B cell (primary cell): Measurements from ENCODE around the gene SSR1. TPM values are rescaled to one million over a fixed set of nuclear protein-coding genes. Genes with fewer than 3 reads are reported as not detected.

Source experiments
- ATAC-seq: fragments of 200-7000 bp; cut with Tn5 transposase; one replicate; pipeline ENCODE4 v1.10.0; 2021; ENCODE audit warnings: low read depth, mild to moderate bottlenecking, moderate number of reproducible peaks, moderate library complexity
- CTCF ChIA-PET: fragments of 350-600 bp; sonication (Branson Sonifier 250); formaldehyde crosslinking; loops from one replicate; lab custom pipeline; 2021; ENCODE audit warnings: antibody characterized with exemption, inconsistent platforms; lab: Charles Lee
- POLR2A ChIA-PET: fragments of 350-600 bp; sonication (Branson Sonifier 250); formaldehyde crosslinking; loops from one replicate; lab custom pipeline; 2021; ENCODE audit warnings: antibody characterized with exemption; lab: Charles Lee
- DNase-seq: peaks from one replicate; pipeline ENCODE4 v3.0.0; 2013
- H2AFZ ChIP-seq: 2 replicates; pipeline ENCODE4 v1.6.1; 2012; ENCODE audit warnings: mild to moderate bottlenecking, low read depth, low read length; ENCODE audit not compliant: insufficient read depth, poor library complexity, severe bottlenecking
- H3K27ac ChIP-seq, 2 donors: 1 replicate in 1 of 2; 2 replicates in 1 of 2; pipeline ENCODE4 v1.5.1; 2012 to 2013; ENCODE audit warnings: low read length in 2 of 2, mild to moderate bottlenecking in 2 of 2, moderate library complexity in 1 of 2
- H3K27me3 ChIP-seq, 4 experiments: fragments of 200-600 bp in 1 of 4; sonication (generic) in 1 of 4; replicated peaks in 1 of 4; 1 replicate in 2 of 4; 2 replicates in 2 of 4; pipeline versions ENCODE4 v1.6.1 to v1.7.0; 2013 to 2016; ENCODE audit warnings: low read length in 3 of 4, mild to moderate bottlenecking in 2 of 4, mixed read lengths in 1 of 4, moderate library complexity in 1 of 4; ENCODE audit not compliant: insufficient read depth in 4 of 4, control insufficient read depth in 3 of 4; ENCODE audit errors: control extremely low read depth in 1 of 4
- H3K36me3 ChIP-seq, 2 experiments: replicated peaks in 1 of 2; 1 replicate in 1 of 2; 2 replicates in 1 of 2; pipeline versions ENCODE4 v1.6.1 to v1.7.1; 2013; ENCODE audit warnings: low read length in 1 of 2; ENCODE audit not compliant: insufficient read depth in 2 of 2, control insufficient read depth in 1 of 2; ENCODE audit errors: control extremely low read depth in 1 of 2, extremely low read depth in 1 of 2
- H3K4me1 ChIP-seq, 2 donors: fragments of 200-600 bp in 1 of 2; sonication (generic) in 1 of 2; 1 replicate in 1 of 2; 2 replicates in 1 of 2; pipeline versions ENCODE4 v1.5.1 to v1.6.1; 2013 to 2017; ENCODE audit warnings: low read length in 2 of 2; ENCODE audit not compliant: control insufficient read depth in 2 of 2, insufficient read depth in 2 of 2
- H3K4me2 ChIP-seq: replicated peaks from 2 replicates; pipeline ENCODE3; 2012; ENCODE audit warnings: mild to moderate bottlenecking, low read depth, low read length; ENCODE audit not compliant: poor library complexity, severe bottlenecking
- H3K4me3 ChIP-seq, 5 experiments: fragments of 200-600 bp in 1 of 5; sonication (generic) in 1 of 5; 1 replicate in 3 of 5; 2 replicates in 2 of 5; pipeline versions ENCODE4 v1.5.1 to v1.7.0; 2011 to 2016; ENCODE audit warnings: low read length in 4 of 5, mild to moderate bottlenecking in 4 of 5, low read depth in 2 of 5, control low read depth in 1 of 5, moderate library complexity in 1 of 5; ENCODE audit not compliant: insufficient read depth in 1 of 5; ENCODE audit errors: control extremely low read depth in 1 of 5, extremely low read depth in 1 of 5
- H3K79me2 ChIP-seq: fragments of 200-600 bp; sonication (generic); one replicate; pipeline ENCODE4 v1.6.0; 2016; ENCODE audit warnings: low read length; ENCODE audit not compliant: control insufficient read depth, insufficient read depth
- H3K9ac ChIP-seq: fragments of 200-600 bp; sonication (generic); 2 replicates; pipeline ENCODE4 v1.6.1; 2017; ENCODE audit warnings: mild to moderate bottlenecking, low read length, moderate library complexity
- H3K9me3 ChIP-seq, 3 donors: one replicate each; pipeline versions ENCODE4 v1.6.1 to v1.7.1; 2013; ENCODE audit warnings: low read length in 2 of 3; ENCODE audit not compliant: control insufficient read depth in 2 of 3, insufficient read depth in 1 of 3; ENCODE audit errors: control extremely low read depth in 1 of 3
- H4K20me1 ChIP-seq: 2 replicates; pipeline ENCODE4 v1.6.0; 2012; ENCODE audit warnings: mild to moderate bottlenecking, low read length; ENCODE audit not compliant: insufficient read depth, control insufficient read depth, poor library complexity, severe bottlenecking
- H3K27ac Mint-ChIP-seq: one replicate; pipeline ENCODE4 v1.8.0; 2021; ENCODE audit warnings: mixed read lengths
- H3K27me3 Mint-ChIP-seq: one replicate; pipeline ENCODE4 v1.8.0; 2021; ENCODE audit warnings: mixed read lengths
- H3K4me1 Mint-ChIP-seq: one replicate; pipeline ENCODE4 v1.8.0; 2021; ENCODE audit warnings: mixed read lengths
- H3K4me3 Mint-ChIP-seq: one replicate; pipeline ENCODE4 v1.8.0; 2021; ENCODE audit warnings: mixed read lengths
- H3K9me3 Mint-ChIP-seq: one replicate; pipeline ENCODE4 v1.8.0; 2022; ENCODE audit warnings: mixed read lengths; ENCODE audit not compliant: insufficient read depth
- CTCF ChIP-seq: fragments of 200-600 bp; IDR thresholded peaks from one replicate; pipeline ENCODE4 v1.8.0; 2022; ENCODE audit warnings: antibody characterized with exemption, mild to moderate bottlenecking
- EZH2 ChIP-seq: IDR thresholded peaks from 2 replicates; pipeline ENCODE4 v1.6.1; 2012; ENCODE audit warnings: borderline replicate concordance, low read depth, mild to moderate bottlenecking, moderate library complexity, low read length; ENCODE audit not compliant: insufficient read depth, poor library complexity, severe bottlenecking
- WGBS: methylation state at CpG from one replicate; pipeline ENCODE4 v1.1.5; 2013; ENCODE audit warnings: missing lambda C conversion rate; ENCODE audit not compliant: insufficient coverage; 5-methylcytosine and 5-hydroxymethylcytosine counted together
- intact Hi-C: fragments of 100-400 bp; cut with micrococcal nuclease; formaldehyde crosslinking; loops from one replicate; pipeline ENCODE4 v1.10.0; 2022
- polyA plus RNA-seq: library from polyadenylated mRNA; depleted of rRNA; stranded (reverse); fragments of >200 nt; gene quantifications from 2 replicates; pipeline ENCODE4 v1.2.3, GENCODE V29; 2012
- total RNA-seq, 2 donors: library from RNA; stranded (reverse); fragments of 120-200 nt in 1 of 2; gene quantifications; 1 replicate in 1 of 2; 2 replicates in 1 of 2; pipeline versions ENCODE4 v1.2.3 to v1.2.4, GENCODE V29; 2013 to 2022

SSR1 gene
- total and polyA plus RNA-seq, 2 donors (not counting 1 experiment from before 2014, with no cell fraction given): 15.9 to 81.6 TPM

GRCh38 chr6:7218406-7218988 lies 94.5 kb downstream of the SSR1 start:
- peaks cover 10% of the 10 kb centered on the region for H4K20me1 ChIP-seq

More at GRCh38 chr6:7218406-7218988, 94.5 kb downstream of the SSR1 start:
- no peaks in the 10 kb centered on the region for H3K27me3 ChIP-seq
- H3K9me3 ChIP-seq: no peaks in the 10 kb centered on the region
- DNase-seq (no peak), ATAC-seq (no peak)
- intact Hi-C loops: no loop called here
- ChIA-PET POLR2A (interaction anchor here (0.6 kb wide), 1 partner anchor 24 kb away, joined by 5 read pairs; no protein-coding TSS in a partner anchor), CTCF (interaction anchor here (0.7 to 1.8 kb wide), 2 partner anchors 18 to 459 kb away, joined by 3 to 4 read pairs; no protein-coding TSS in a partner anchor)
- no peaks in the 10 kb centered on the region for H3K27me3 Mint-ChIP-seq
- no peaks in the 10 kb centered on the region for H3K4me1 ChIP-seq
- no peak overlapping the region for H3K4me3 ChIP-seq
- H3K4me1 Mint-ChIP-seq: no peaks in the 10 kb centered on the region
- H3K27ac Mint-ChIP-seq: no peak overlapping the region
- peaks cover 35% of the 10 kb centered on the region for H3K79me2 ChIP-seq
- WGBS: 100% methylated on average over 1 of the region's 2 CpGs
- H3K9me3 Mint-ChIP-seq: no peaks in the 10 kb centered on the region
- H3K27ac ChIP-seq: no peak overlapping the region
- no peak overlapping the region for H2AFZ ChIP-seq
- H3K36me3 ChIP-seq: peaks cover 0 to 76% of the 10 kb centered on the region in 2 experiments
- no peak overlapping the region for H3K9ac ChIP-seq
- no peak overlapping the region for H3K4me3 Mint-ChIP-seq
- TF ChIP-seq CTCF (no peak), EZH2 (no peak)
- no peak overlapping the region for H3K4me2 ChIP-seq

Other genes starting within 250 kb of the SSR1 start
- gene RREB1, start 205.2 kb downstream of the SSR1 start, total RNA-seq: 58.6 and 62.5 TPM in 2 replicates
- gene RREB1, start 205.2 kb downstream of the SSR1 start, polyA plus RNA-seq: 9.7 and 10.4 TPM in 2 replicates
- gene CAGE1, start 76.5 kb upstream of the SSR1 start, total RNA-seq: 0.32 and 0.34 TPM in 2 replicates
- 0.13 and 0.25 TPM in 2 replicates for gene CAGE1, start 76.5 kb upstream of the SSR1 start, polyA plus RNA-seq
- 25.9 and 32.1 TPM in 2 replicates for gene RIOK1, start 76.6 kb upstream of the SSR1 start, total RNA-seq
- gene RIOK1, start 76.6 kb upstream of the SSR1 start, polyA plus RNA-seq: 13.9 and 36.0 TPM in 2 replicates
- not detected in 2 replicates for gene DSP, start 228.5 kb upstream of the SSR1 start, total RNA-seq
- gene DSP, start 228.5 kb upstream of the SSR1 start, polyA plus RNA-seq: not detected in 2 replicates